K562 (cell line): Measurements from ENCODE around the gene PODXL. TPM values are rescaled to one million over a fixed set of nuclear protein-coding genes. Genes with fewer than 3 reads are reported as not detected.
"Not testable (repeated sequence)": the region's sequence is repeated elsewhere in the genome, so short reads cannot be mapped to it uniquely, and the experiment has no call there.

Experiments used
- ATAC-seq: fragments of 200-7000 bp; cut with Tn5 transposase; 3 replicates; pipeline ENCODE4 v1.9.1; 2020; ENCODE audit warnings: moderate library complexity
- BruUV-seq: library from RNA; stranded (reverse); fragments of 400-500 nt; replicated peaks from 2 replicates; lab custom pipeline; 2021; lab: Mats Ljungman, UMichigan
- CTCF ChIA-PET: fragments of 300-600 bp; formaldehyde crosslinking; extraction: SDS; loops from one replicate; lab custom pipeline; 2021; ENCODE audit warnings: low intra/inter-chr PET ratio; lab: Yijun Ruan, JAX
- POLR2A ChIA-PET: fragments of 300-600, 350-650 bp; sonication (Branson Sonifier 250); formaldehyde crosslinking; extraction: SDS; loops from one replicate; lab custom pipeline; 2021; ENCODE audit warnings: antibody characterized with exemption, inconsistent platforms; lab: Yijun Ruan, JAX
- DNase-seq, 4 experiments: peaks; one replicate each; pipeline versions ENCODE4 v3.0.0 to v3.0.0-alpha.2; 2011 to 2018; ENCODE audit warnings: low spot score in 3 of 4, mixed read lengths in 3 of 4; ENCODE audit errors: extremely low read depth in 1 of 4
- FAIRE-seq: peaks from 2 replicates; lab custom pipeline; 2011; peaks lifted over from hg19 to GRCh38; lab: Jason Lieb, UNC
- H2AFZ ChIP-seq: 2 replicates; pipeline ENCODE4 v1.6.0; 2011; ENCODE audit warnings: low read depth, low read length, control low read depth, inconsistent platforms
- H3K27ac ChIP-seq: fragments of 200-600 bp; 3 replicates; pipeline ENCODE4 v1.8.0; 2011; ENCODE audit warnings: low read depth, mild to moderate bottlenecking, control low read depth, inconsistent platforms, low read length, moderate library complexity, mixed read lengths; ENCODE audit errors: extremely low read depth
- H3K27me3 ChIP-seq, 2 experiments: fragments of 300-600 bp in 1 of 2; 2 replicates in 1 of 2; 3 replicates in 1 of 2; pipeline versions ENCODE4 v1.6.0 to v1.8.0; 2011; ENCODE audit warnings: inconsistent platforms in 2 of 2, low read length in 2 of 2, mild to moderate bottlenecking in 1 of 2, mixed read lengths in 1 of 2, moderate library complexity in 1 of 2; ENCODE audit not compliant: control insufficient read depth in 2 of 2, insufficient read depth in 2 of 2
- H3K36me3 ChIP-seq: fragments of 300-600 bp; 3 replicates; pipeline ENCODE4 v1.8.0; 2011; ENCODE audit warnings: mild to moderate bottlenecking, low read length, inconsistent platforms; ENCODE audit not compliant: control insufficient read depth, insufficient read depth
- H3K4me1 ChIP-seq, 2 experiments: fragments of 200-600 bp in 1 of 2; replicated peaks in 1 of 2; 2 replicates in 1 of 2; 3 replicates in 1 of 2; pipeline versions ENCODE4 v1.5.1 to v1.8.0; 2011; ENCODE audit warnings: inconsistent platforms in 2 of 2, low read length in 2 of 2, mild to moderate bottlenecking in 1 of 2, mixed read lengths in 1 of 2, moderate library complexity in 1 of 2; ENCODE audit not compliant: control insufficient read depth in 2 of 2, insufficient read depth in 2 of 2
- H3K4me2 ChIP-seq: 2 replicates; pipeline ENCODE4 v1.6.1; 2011; ENCODE audit warnings: low read length, control low read depth, inconsistent platforms, mixed read lengths; ENCODE audit not compliant: insufficient read depth
- H3K4me3 ChIP-seq: fragments of 200-600 bp; sonication (generic), shearing (Covaris generic); 2 replicates; pipeline ENCODE4 v1.5.1; 2016; ENCODE audit warnings: control low read depth, inconsistent platforms
- H3K79me2 ChIP-seq: fragments of 200-600 bp; 3 replicates; pipeline ENCODE4 v1.8.0; 2011; ENCODE audit warnings: low read length, inconsistent platforms; ENCODE audit not compliant: control insufficient read depth, insufficient read depth
- H3K9ac ChIP-seq, 2 experiments: 2 replicates each; pipeline versions ENCODE4 v1.6.0 to v1.6.1; 2011; ENCODE audit warnings: low read depth in 2 of 2, low read length in 2 of 2, control low read depth in 1 of 2, inconsistent platforms in 1 of 2, mild to moderate bottlenecking in 1 of 2, mixed read lengths in 1 of 2; ENCODE audit not compliant: insufficient read depth in 1 of 2
- H3K9me1 ChIP-seq: one replicate; pipeline ENCODE4 v1.6.0; 2011; ENCODE audit warnings: inconsistent platforms, mild to moderate bottlenecking, low read length, moderate library complexity; ENCODE audit not compliant: control insufficient read depth, insufficient read depth
- H3K9me3 ChIP-seq: replicated peaks from 2 replicates; pipeline ENCODE4 v1.5.1; 2011; ENCODE audit warnings: low read depth, low read length, inconsistent platforms; ENCODE audit not compliant: control insufficient read depth, insufficient read depth
- H4K20me1 ChIP-seq: replicated peaks from 2 replicates; pipeline ENCODE4 v1.6.1; 2011; ENCODE audit warnings: low read length, inconsistent platforms, mixed read lengths; ENCODE audit not compliant: control insufficient read depth, insufficient read depth
- CTCF ChIP-seq, 3 experiments: IDR thresholded peaks in 2 of 3; conservative IDR thresholded peaks in 1 of 3; 2 replicates each; pipeline ENCODE4 v1.5.1; 2011 to 2012; ENCODE audit warnings: low read length in 3 of 3, mild to moderate bottlenecking in 3 of 3, control low read depth in 2 of 3, improper control_type of control experiment in 1 of 3, inconsistent platforms in 1 of 3, low read depth in 1 of 3, mixed read lengths in 1 of 3, moderate library complexity in 1 of 3; ENCODE audit not compliant: insufficient read depth in 2 of 3
- HLTF ChIP-seq: fragments of 450-650 bp; IDR thresholded peaks from 2 replicates; pipeline ENCODE4 v1.6.1; 2016
- POLR2G ChIP-seq: fragments of 200-400 bp; formaldehyde crosslinking; IDR thresholded peaks from 2 replicates; pipeline ENCODE4 v1.6.1; 2017; ENCODE audit warnings: low read depth, mild to moderate bottlenecking, antibody characterized with exemption, low read length, moderate library complexity
- WGBS: fragments of 100-300 bp; shearing (Covaris generic); methylation state at CpG from one replicate; pipeline ENCODE4 v1.1.6; 2016; ENCODE audit warnings: low coverage, mixed read lengths; ENCODE audit not compliant: insufficient coverage; ENCODE audit errors: missing lambda C conversion rate; 5-methylcytosine and 5-hydroxymethylcytosine counted together
- in situ Hi-C: fragments of 300-500 bp; cut with MboI; formaldehyde crosslinking; loops from 4 replicates; pipeline ENCODE4 v1.15.0; 2018; ENCODE audit warnings: inconsistent platforms, mixed read lengths
- intact Hi-C: fragments of 100-400 bp; cut with micrococcal nuclease; formaldehyde crosslinking; loops from 2 replicates; pipeline ENCODE4 v1.14.2; 2022
- polyA plus RNA-seq, 8 experiments: library from polyadenylated mRNA; depleted of rRNA in 4 of 8; stranded (reverse) in 5 of 8; unstranded in 3 of 8; fragments of >200 nt; fragmentation: Nextera tagmentation in 2 of 8; fragmentation: Illumina TruSeq in 1 of 8; extraction: Ambion mirVana in 2 of 8; extraction: Trizol in 1 of 8; gene quantifications; 2 replicates each; pipeline versions ENCODE4 v1.2.1 to v1.2.3, GENCODE V29; 2011 to 2014; ENCODE audit warnings: inconsistent platforms in 1 of 8, missing spikeins in 1 of 8
- total RNA-seq, 7 experiments: library from RNA; depleted of rRNA in 6 of 7; stranded (reverse); fragments of >200 nt in 6 of 7; fragmentation: Illumina TruSeq in 2 of 7; extraction: Trizol in 2 of 7; gene quantifications; 2 replicates each; pipeline versions ENCODE4 v1.2.1 to v1.2.3, GENCODE V29; 2011 to 2021; ENCODE audit warnings: low replicate concordance in 1 of 7

PODXL gene
- total and polyA plus RNA-seq, 9 of the 15 experiments (the other 6 are each of a cell fraction or from before 2014, with no cell fraction given) = 0.01 to 0.73 (median 0.07) TPM

GRCh38 chr7:131505636-131506557 lies 50.5 kb downstream of the PODXL start:
- FAIRE-seq = no peak
- POLR2A ChIA-PET = interaction anchor here (1.3 kb wide), 1 partner anchor 8 kb away, joined by 4 read pairs; no protein-coding TSS in a partner anchor

GRCh38 chr7:131505037-131505620 lies 51.3 kb downstream of the PODXL start:
- Histone ChIP-seq H3K4me1 (peaks cover 2 to 12% of the 10 kb centered on the region in 2 experiments; a peak in 2 of 5 replicates), H4K20me1 (peaks cover 39% of the 10 kb centered on the region), H3K27me3 (peaks cover 32 to 48% of the 10 kb centered on the region in 2 experiments)
- POLR2A ChIA-PET = interaction anchor here (1.2 to 1.7 kb wide), 4 partner anchors 9 to 15 kb away, joined by 4 to 9 read pairs (median 5); no protein-coding TSS in a partner anchor
- BruUV-seq, CTCF ChIA-PET, H3K36me3 ChIP-seq, H3K79me2 ChIP-seq, DNase-seq, ATAC-seq, H3K4me2 ChIP-seq, H3K4me3 ChIP-seq, H3K27ac ChIP-seq, H2AFZ ChIP-seq, H3K9me1 ChIP-seq, H3K9me3 ChIP-seq, H3K9ac ChIP-seq: not testable (repeated sequence)
- WGBS = 13% methylated on average over 8 of the region's 8 CpGs
- peak; percentile 58 for FAIRE-seq
- intact Hi-C loops = loop anchor here (5.0 kb wide), 1 partner anchor 628 kb away; no protein-coding TSS in a partner anchor
- in situ Hi-C loops = loop anchor here (10.0 kb wide), 1 partner anchor 150 kb away; no protein-coding TSS in a partner anchor

More at GRCh38 chr7:131505636-131506557, 50.5 kb downstream of the PODXL start:
- Histone ChIP-seq H3K9me3 (no peaks in the 10 kb centered on the region), H3K27ac (no peak overlapping the region), H4K20me1 (peaks cover 39% of the 10 kb centered on the region), H2AFZ (no peak overlapping the region), H3K4me3 (no peak overlapping the region), H3K4me2 (no peak overlapping the region), H3K4me1 (peaks cover 2 to 12% of the 10 kb centered on the region in 2 experiments; a peak in 2 of 5 replicates), H3K36me3 (no peaks in the 10 kb centered on the region), H3K27me3 (peaks cover 35 to 52% of the 10 kb centered on the region in 2 experiments), H3K9ac (peak overlapping the region in 1 of 2 experiments; percentile 18; a peak in 1 of 4 replicates), H3K79me2 (no peaks in the 10 kb centered on the region), H3K9me1 (peaks cover 4% of the 10 kb centered on the region)
- CTCF ChIA-PET = no interaction called here
- DNase-seq = no peak
- 21% methylated on average over 30 of the region's 30 CpGs for WGBS
- intact Hi-C loops (loop anchor here (5.0 kb wide), 1 partner anchor 629 kb away; no protein-coding TSS in a partner anchor), in situ Hi-C loops (loop anchor here (10.0 kb wide), 1 partner anchor 149 kb away; no protein-coding TSS in a partner anchor)
- no peak for ATAC-seq
- no TSS peak for BruUV-seq
- TF ChIP-seq CTCF (IDR thresholded peaks at IDR 0.05 in 2 of 3, conservative IDR thresholded peaks at IDR 0.05 in 1 of 3; ENCODE audit: insufficient read depth in 2 of 3, low read depth in 1 of 3, low read length in 3 of 3) = no peak
- TF ChIP-seq POLR2G = peak; percentile 63
- no peak for TF ChIP-seq HLTF
